Right lobe of liver (tissue), 4 donors: Measurements from ENCODE around the gene GRIN2A.

Experiments used
- POLR2A ChIP-seq: fragments of 450-650 bp; IDR thresholded peaks from one replicate; pipeline ENCODE4 v1.6.1; 2017; ENCODE audit warnings: antibody characterized with exemption, mild to moderate bottlenecking
- TF ChIP-seq, protein P1 (sequence below), 4 donors: fragments of 200-600 bp in 3 of 4; fragments of 450-650 bp in 1 of 4; IDR thresholded peaks; one replicate each; pipeline versions ENCODE4 v1.5.1 to v1.8.0; 2016 to 2022; ENCODE audit warnings: antibody characterized with exemption in 4 of 4, mild to moderate bottlenecking in 2 of 4
- donor health status: DM: no; HTN: no; CAD: no.
- donor health status: DM: no; HTN: no; CAD: no.
- donor health status: DM: no; HTN: yes; CAD: no.

DNA sequence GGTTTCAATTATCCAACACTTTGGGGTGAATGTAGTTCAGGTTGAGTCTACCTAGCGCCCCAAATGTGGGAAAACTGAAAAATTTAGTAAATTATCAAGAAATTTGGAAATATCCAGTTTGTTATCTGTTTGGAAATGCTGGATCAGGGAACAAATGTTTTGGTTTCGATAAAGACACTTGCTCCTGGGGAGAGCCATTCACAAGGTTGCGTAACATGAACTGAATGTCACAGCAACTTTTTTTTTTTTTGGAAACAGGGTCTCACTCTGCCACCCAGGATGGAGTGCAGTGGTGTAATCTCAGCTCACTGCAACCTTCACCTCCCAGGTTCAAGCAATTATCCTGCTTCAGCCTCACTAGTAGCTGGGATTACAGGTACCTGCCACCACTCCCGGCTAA is 286.4 kb downstream of the GRIN2A start:
- TF ChIP-seq, protein P1, sequence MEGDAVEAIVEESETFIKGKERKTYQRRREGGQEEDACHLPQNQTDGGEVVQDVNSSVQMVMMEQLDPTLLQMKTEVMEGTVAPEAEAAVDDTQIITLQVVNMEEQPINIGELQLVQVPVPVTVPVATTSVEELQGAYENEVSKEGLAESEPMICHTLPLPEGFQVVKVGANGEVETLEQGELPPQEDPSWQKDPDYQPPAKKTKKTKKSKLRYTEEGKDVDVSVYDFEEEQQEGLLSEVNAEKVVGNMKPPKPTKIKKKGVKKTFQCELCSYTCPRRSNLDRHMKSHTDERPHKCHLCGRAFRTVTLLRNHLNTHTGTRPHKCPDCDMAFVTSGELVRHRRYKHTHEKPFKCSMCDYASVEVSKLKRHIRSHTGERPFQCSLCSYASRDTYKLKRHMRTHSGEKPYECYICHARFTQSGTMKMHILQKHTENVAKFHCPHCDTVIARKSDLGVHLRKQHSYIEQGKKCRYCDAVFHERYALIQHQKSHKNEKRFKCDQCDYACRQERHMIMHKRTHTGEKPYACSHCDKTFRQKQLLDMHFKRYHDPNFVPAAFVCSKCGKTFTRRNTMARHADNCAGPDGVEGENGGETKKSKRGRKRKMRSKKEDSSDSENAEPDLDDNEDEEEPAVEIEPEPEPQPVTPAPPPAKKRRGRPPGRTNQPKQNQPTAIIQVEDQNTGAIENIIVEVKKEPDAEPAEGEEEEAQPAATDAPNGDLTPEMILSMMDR (IDR thresholded peaks at IDR 0.05), result no peak
- TF ChIP-seq POLR2A, result no peak
